ENCODE results near the gene GRAMD1B.
"Not testable (repeated sequence)": the region's sequence is repeated elsewhere in the genome, so short reads cannot be mapped to it uniquely, and the experiment has no call there.

The GRAMD1B gene

DNA sequence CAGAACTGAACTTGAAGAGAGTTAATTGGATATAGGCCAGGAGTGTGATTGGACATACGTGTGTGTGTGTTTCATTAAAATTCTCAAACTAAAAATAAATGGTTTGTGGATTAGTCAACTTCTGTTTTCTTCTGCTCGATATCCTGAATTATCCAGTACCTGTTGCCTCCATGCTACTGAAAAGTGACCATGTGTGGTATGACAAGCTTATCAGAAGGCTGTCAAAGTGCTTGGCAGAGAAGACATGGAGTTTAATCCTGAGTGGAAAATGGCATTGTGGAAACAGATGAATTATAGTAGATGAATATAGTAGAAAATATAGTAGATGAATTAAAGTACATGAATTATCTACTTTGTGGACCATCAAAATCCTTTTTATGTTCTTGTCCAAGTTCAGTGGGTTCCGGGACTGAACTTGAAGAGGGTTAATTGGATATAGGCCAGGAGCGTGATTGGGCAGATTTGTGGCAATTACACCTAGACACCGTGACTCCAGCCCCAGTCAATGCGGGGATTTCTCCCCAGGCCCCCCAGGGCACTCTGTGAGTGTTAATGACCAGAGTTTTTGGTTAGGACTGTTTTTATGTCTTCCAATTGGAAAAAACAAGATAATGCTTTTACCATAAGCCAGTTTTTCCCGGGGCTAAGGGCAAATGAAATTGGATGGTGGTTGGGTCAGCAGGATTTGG, 30.1 kb downstream of the GRAMD1B start:
- no peak overlapping the region for H3K27ac ChIP-seq (ENCODE audit: low read length)
- no peaks in the 10 kb centered on the region for H3K36me3 ChIP-seq (ENCODE audit: control insufficient read depth, insufficient read depth, low read length)
- no peak overlapping the region for H3K4me3 ChIP-seq (ENCODE audit: low read length)
- H3K4me1 ChIP-seq (ENCODE audit: control insufficient read depth, insufficient read depth, low read length) = no peaks in the 10 kb centered on the region
- WGBS (ENCODE audit: insufficient coverage, insufficient read length) = no CpG with 5 or more reads among the region's 7 CpGs
- H3K27me3 ChIP-seq (ENCODE audit: control insufficient read depth, insufficient read depth, low read length) = no peaks in the 10 kb centered on the region
- no peak for DNase-seq (ENCODE audit: low read depth, low spot score)
- H3K9me3 ChIP-seq (ENCODE audit: control insufficient read depth, insufficient read depth, low read length) = no peaks in the 10 kb centered on the region

DNA sequence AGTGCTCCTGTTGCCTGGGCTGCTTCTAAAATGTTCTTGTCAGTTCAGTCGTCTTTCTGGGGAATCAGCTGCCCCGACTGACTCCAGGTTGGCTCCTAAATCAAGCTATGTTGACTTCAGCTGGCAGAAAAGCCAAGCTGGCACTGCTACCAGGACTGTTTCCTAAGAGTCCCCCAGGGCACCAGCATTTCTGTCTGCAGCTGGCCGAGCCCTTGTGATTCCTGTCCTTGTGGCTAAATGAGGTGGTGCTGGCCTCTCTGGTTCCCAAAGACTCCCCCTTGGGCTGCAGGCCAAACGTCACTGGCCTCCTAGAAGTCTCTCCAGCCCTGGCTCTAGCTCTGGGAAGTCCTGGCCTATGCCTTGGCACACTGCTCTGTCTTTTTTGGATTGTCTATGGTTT, 31.1 kb downstream of the GRAMD1B start:
- DNase-seq (ENCODE audit: low read depth, low spot score) = no peak
- Histone ChIP-seq H3K9me3 (ENCODE audit: control insufficient read depth, insufficient read depth, low read length) (no peaks in the 10 kb centered on the region), H3K27me3 (ENCODE audit: control insufficient read depth, insufficient read depth, low read length) (no peaks in the 10 kb centered on the region), H3K27ac (ENCODE audit: low read length) (no peak overlapping the region), H3K4me1 (ENCODE audit: control insufficient read depth, insufficient read depth, low read length) (no peaks in the 10 kb centered on the region), H3K36me3 (ENCODE audit: control insufficient read depth, insufficient read depth, low read length) (no peaks in the 10 kb centered on the region), H3K4me3 (ENCODE audit: low read length) (no peak overlapping the region)
- no CpG with 5 or more reads among the region's 4 CpGs for WGBS (ENCODE audit: insufficient coverage, insufficient read length)

- H3K27ac ChIP-seq (ENCODE audit: low read length); H3K9me3 ChIP-seq (ENCODE audit: control insufficient read depth, insufficient read depth, low read length); H3K36me3 ChIP-seq (ENCODE audit: control insufficient read depth, insufficient read depth, low read length); H3K4me3 ChIP-seq (ENCODE audit: low read length); H3K27me3 ChIP-seq (ENCODE audit: control insufficient read depth, insufficient read depth, low read length); DNase-seq (ENCODE audit: low read depth, low spot score); H3K4me1 ChIP-seq (ENCODE audit: control insufficient read depth, insufficient read depth, low read length): not testable (repeated sequence)
- no CpG with 5 or more reads among the region's 8 CpGs for whole genome bisulfite sequencing (ENCODE audit: insufficient coverage, insufficient read length)
Observed at GRCh38 chr11:123465667-123466066, 35.6 kb downstream of the GRAMD1B start.

DNA sequence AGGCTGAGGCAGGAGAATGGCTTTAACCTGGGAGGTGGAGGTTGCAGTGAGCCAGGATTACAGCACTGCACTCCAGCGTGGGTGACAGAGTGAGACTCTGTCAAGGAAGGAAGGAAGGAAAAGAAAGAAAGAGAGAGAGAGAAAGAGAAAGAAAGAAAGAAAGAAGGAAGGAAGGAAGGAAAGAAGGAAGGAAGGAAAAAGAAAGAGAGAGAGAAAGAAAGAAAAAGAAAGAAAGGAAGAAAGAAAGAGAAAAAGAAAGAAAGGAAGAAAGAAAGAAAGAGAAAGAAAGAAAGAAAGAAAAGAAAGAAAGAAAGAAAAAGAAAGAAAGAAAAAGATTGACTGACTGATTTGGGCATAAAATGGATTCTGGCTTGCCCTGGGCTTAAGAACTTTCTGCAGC, 36.1 kb downstream of the GRAMD1B start:
- not testable (repeated sequence) for H3K36me3 ChIP-seq (ENCODE audit: control insufficient read depth, insufficient read depth, low read length); H3K9me3 ChIP-seq (ENCODE audit: control insufficient read depth, insufficient read depth, low read length); DNase-seq (ENCODE audit: low read depth, low spot score); H3K27me3 ChIP-seq (ENCODE audit: control insufficient read depth, insufficient read depth, low read length); H3K27ac ChIP-seq (ENCODE audit: low read length); H3K4me1 ChIP-seq (ENCODE audit: control insufficient read depth, insufficient read depth, low read length); H3K4me3 ChIP-seq (ENCODE audit: low read length)
- no CpG with 5 or more reads among the region's 1 CpG for WGBS (ENCODE audit: insufficient coverage, insufficient read length)

DNA sequence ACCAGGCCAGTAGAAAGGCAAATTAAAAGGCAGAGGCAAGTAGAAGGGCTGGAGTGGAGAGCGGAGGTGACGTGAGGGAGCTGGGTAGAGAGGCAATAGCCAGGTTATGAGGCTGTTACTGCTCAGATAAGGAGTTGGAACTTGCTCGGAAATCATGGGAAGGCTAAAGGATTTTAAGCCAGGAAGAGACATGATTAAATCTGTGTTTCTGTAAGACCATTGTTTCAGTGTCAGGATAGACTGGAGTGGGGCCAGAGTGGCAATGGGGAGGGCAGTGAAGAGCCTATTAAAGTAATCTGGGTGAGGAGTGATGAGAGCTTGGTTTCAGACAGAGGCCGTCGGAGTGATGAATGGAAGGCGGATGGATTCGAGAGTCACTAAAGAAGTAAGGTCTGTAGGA, 39.0 kb downstream of the GRAMD1B start:
- Histone ChIP-seq H3K4me3 (ENCODE audit: low read length) (no peak overlapping the region), H3K36me3 (ENCODE audit: control insufficient read depth, insufficient read depth, low read length) (no peaks in the 10 kb centered on the region), H3K27me3 (ENCODE audit: control insufficient read depth, insufficient read depth, low read length) (no peaks in the 10 kb centered on the region), H3K4me1 (ENCODE audit: control insufficient read depth, insufficient read depth, low read length) (0 out of 2 replicates have a peak, but pooled peaks cover 1% of the 10 kb centered on the region), H3K27ac (ENCODE audit: low read length) (no peak overlapping the region), H3K9me3 (ENCODE audit: control insufficient read depth, insufficient read depth, low read length) (no peaks in the 10 kb centered on the region)
- DNase-seq (ENCODE audit: low read depth, low spot score) = no peak
- WGBS (ENCODE audit: insufficient coverage, insufficient read length) = no CpG with 5 or more reads among the region's 7 CpGs

DNA sequence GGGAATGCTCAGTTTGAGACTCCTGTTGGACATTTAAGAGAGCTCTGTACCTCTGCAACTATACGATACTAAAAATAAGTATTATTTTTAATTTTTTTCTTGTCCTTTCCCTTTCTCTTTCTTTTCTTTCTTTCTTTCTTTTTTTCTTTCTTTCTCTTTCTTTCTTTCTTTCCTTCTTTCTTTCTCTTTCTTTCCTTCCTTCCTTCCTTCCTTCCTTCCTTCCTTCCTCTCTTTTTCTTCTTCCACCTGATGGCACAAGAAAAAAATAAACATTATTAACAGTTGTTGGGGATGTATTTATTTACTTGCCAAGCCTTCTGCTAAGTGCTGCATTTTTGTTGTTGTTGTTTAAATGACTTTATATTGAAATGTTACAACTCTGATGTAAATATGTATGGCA, 39.5 kb downstream of the GRAMD1B start:
- no CpG with 5 or more reads among the region's 1 CpG for WGBS (ENCODE audit: insufficient coverage, insufficient read length)
- Histone ChIP-seq H3K4me3 (ENCODE audit: low read length) (no peak overlapping the region), H3K4me1 (ENCODE audit: control insufficient read depth, insufficient read depth, low read length) (0 out of 2 replicates have a peak, but pooled peaks cover 1% of the 10 kb centered on the region), H3K36me3 (ENCODE audit: control insufficient read depth, insufficient read depth, low read length) (no peaks in the 10 kb centered on the region), H3K9me3 (ENCODE audit: control insufficient read depth, insufficient read depth, low read length) (no peaks in the 10 kb centered on the region), H3K27me3 (ENCODE audit: control insufficient read depth, insufficient read depth, low read length) (no peaks in the 10 kb centered on the region), H3K27ac (ENCODE audit: low read length) (no peak overlapping the region)
- DNase-seq (ENCODE audit: low read depth, low spot score) = no peak

- no CpG with 5 or more reads among the region's 4 CpGs for WGBS (ENCODE audit: insufficient coverage, insufficient read length)
- H3K27ac ChIP-seq (ENCODE audit: low read length) = no peak overlapping the region
Observed at GRCh38 chr11:123470842-123471241, 40.8 kb downstream of the GRAMD1B start.

GRCh38 chr11:123472236-123472935, 42.3 kb downstream of the GRAMD1B start:
- Histone ChIP-seq H3K4me3 (ENCODE audit: low read length) (no peak overlapping the region), H3K9me3 (ENCODE audit: control insufficient read depth, insufficient read depth, low read length) (no peaks in the 10 kb centered on the region), H3K36me3 (ENCODE audit: control insufficient read depth, insufficient read depth, low read length) (no peaks in the 10 kb centered on the region), H3K4me1 (ENCODE audit: control insufficient read depth, insufficient read depth, low read length) (0 out of 2 replicates have a peak, but pooled peaks cover 1% of the 10 kb centered on the region), H3K27ac (ENCODE audit: low read length) (no peak overlapping the region), H3K27me3 (ENCODE audit: control insufficient read depth, insufficient read depth, low read length) (no peaks in the 10 kb centered on the region)
- WGBS (ENCODE audit: insufficient coverage, insufficient read length) = no CpG with 5 or more reads among the region's 8 CpGs
- DNase-seq (ENCODE audit: low read depth, low spot score) = no peak

More at GRCh38 chr11:123470842-123471241, 40.8 kb downstream of the GRAMD1B start:
- no peak for DNase-seq (ENCODE audit: low read depth, low spot score)
- H3K4me3 ChIP-seq (ENCODE audit: low read length) = no peak overlapping the region
- no peaks in the 10 kb centered on the region for H3K27me3 ChIP-seq (ENCODE audit: control insufficient read depth, insufficient read depth, low read length)
- H3K9me3 ChIP-seq (ENCODE audit: control insufficient read depth, insufficient read depth, low read length) = no peaks in the 10 kb centered on the region
- 0 out of 2 replicates have a peak, but pooled peaks cover 1% of the 10 kb centered on the region for H3K4me1 ChIP-seq (ENCODE audit: control insufficient read depth, insufficient read depth, low read length)
- no peaks in the 10 kb centered on the region for H3K36me3 ChIP-seq (ENCODE audit: control insufficient read depth, insufficient read depth, low read length)

DNA sequence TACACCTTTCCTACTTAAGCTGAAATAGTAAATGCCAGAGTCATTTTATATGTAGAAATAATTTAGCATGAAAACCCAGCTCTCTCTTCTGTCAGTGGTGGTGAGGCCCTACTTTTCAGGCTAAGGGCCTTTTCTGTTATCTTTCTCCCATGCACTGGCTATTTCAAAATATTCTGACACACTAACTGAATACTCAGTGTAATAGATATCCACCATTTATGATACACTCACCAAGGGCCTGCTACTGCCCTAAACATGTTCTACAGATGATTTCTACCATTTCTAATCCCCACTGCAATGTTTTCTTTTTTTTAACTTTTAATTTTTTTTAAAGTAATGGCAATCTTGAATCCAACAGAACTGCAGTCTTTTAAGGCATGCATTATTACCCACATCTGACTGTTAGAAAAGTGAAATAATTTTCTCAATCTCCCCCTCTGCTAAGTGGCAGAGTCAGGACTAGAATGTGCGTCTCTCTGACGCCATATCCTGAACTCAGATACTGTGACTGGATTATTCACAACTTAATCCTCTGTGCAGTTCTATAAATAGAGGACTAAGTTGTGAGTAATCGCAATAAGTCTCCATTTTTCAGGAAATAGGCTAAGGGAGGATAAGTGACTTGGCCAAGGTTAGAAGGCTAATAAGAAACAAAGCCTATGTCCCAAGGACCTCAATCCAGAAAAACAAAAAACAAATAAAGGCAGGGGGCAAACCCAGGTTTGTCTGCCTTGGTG, 44.0 kb downstream of the GRAMD1B start:
- Histone ChIP-seq H3K9me3 (ENCODE audit: control insufficient read depth, insufficient read depth, low read length) (no peaks in the 10 kb centered on the region), H3K4me1 (ENCODE audit: control insufficient read depth, insufficient read depth, low read length) (peaks cover 1% of the 10 kb centered on the region; the same call in 1 of the 2 replicates), H3K27ac (ENCODE audit: low read length) (no peak overlapping the region), H3K4me3 (ENCODE audit: low read length) (no peak overlapping the region), H3K27me3 (ENCODE audit: control insufficient read depth, insufficient read depth, low read length) (no peaks in the 10 kb centered on the region), H3K36me3 (ENCODE audit: control insufficient read depth, insufficient read depth, low read length) (no peaks in the 10 kb centered on the region)
- no peak for DNase-seq (ENCODE audit: low read depth, low spot score)
- WGBS (ENCODE audit: insufficient coverage, insufficient read length) = no CpG with 5 or more reads among the region's 3 CpGs

DNA sequence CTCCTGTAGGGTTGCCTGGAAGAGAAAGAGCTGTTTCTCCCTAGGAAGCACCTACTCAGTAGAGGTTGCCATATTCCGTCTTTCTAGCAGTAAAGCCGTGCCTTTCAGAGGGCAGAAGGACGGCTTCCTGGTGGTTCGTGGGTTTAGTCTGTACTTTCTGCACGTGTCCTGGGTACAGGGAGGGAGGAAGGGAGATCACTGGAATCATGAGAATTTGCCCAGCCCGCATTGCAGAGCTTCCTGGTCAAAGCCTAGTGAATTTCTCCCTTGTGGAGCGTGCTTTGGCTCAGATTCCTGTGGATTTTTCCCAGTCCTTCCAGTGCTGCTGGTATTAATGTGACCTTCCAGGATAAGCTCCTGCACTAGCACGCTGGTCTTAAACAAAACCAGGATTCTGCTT, 44.9 kb downstream of the GRAMD1B start:
- no CpG with 5 or more reads among the region's 8 CpGs for WGBS (ENCODE audit: insufficient coverage, insufficient read length)
- Histone ChIP-seq H3K9me3 (ENCODE audit: control insufficient read depth, insufficient read depth, low read length) (no peaks in the 10 kb centered on the region), H3K27ac (ENCODE audit: low read length) (no peak overlapping the region), H3K4me1 (ENCODE audit: control insufficient read depth, insufficient read depth, low read length) (peaks cover 1% of the 10 kb centered on the region; the same call in 1 of the 2 replicates), H3K27me3 (ENCODE audit: control insufficient read depth, insufficient read depth, low read length) (no peaks in the 10 kb centered on the region), H3K36me3 (ENCODE audit: control insufficient read depth, insufficient read depth, low read length) (no peaks in the 10 kb centered on the region), H3K4me3 (ENCODE audit: low read length) (no peak overlapping the region)
- DNase-seq (ENCODE audit: low read depth, low spot score) = no peak
